OCI-LY7 (cell line): Measurements from ENCODE around the gene ACSS1. TPM values are rescaled to one million over a fixed set of nuclear protein-coding genes. Genes with fewer than 3 reads are reported as not detected.

ENCODE experiments used
- BruUV-seq: library from RNA; stranded (reverse); fragments of 400-500 nt; replicated peaks from 2 replicates; lab custom pipeline; 2021; lab: Mats Ljungman, UMichigan
- CTCF ChIA-PET: fragments of 300-600 bp; sonication (Branson Sonifier 250); formaldehyde crosslinking; loops from one replicate; lab custom pipeline; 2022; ENCODE audit warnings: antibody characterized with exemption; ENCODE audit not compliant: unreplicated experiment; lab: Charles Lee
- POLR2A ChIA-PET: fragments of 300-600 bp; sonication (Branson Sonifier 250); formaldehyde crosslinking; loops from one replicate; lab custom pipeline; 2022; ENCODE audit warnings: antibody characterized with exemption; lab: Charles Lee
- DNase-seq: peaks from one replicate; pipeline ENCODE4 v3.0.0-alpha.2; 2015; ENCODE audit warnings: low spot score
- H2AFZ ChIP-seq: fragments of 200-600 bp; sonication (generic), shearing (Covaris generic); 2 replicates; pipeline ENCODE4 v1.6.1; 2014; ENCODE audit warnings: mild to moderate bottlenecking, antibody characterized with exemption, low read length, moderate library complexity
- H3K27ac ChIP-seq: fragments of 200-600 bp; sonication (generic); 2 replicates; pipeline ENCODE4 v1.5.1; 2014; ENCODE audit warnings: mixed run types, low read depth, mild to moderate bottlenecking, moderate library complexity, low read length, inconsistent platforms; ENCODE audit not compliant: poor library complexity, severe bottlenecking
- H3K36me3 ChIP-seq: fragments of 200-600 bp; sonication (generic); 2 replicates; pipeline ENCODE4 v1.6.1; 2014; ENCODE audit warnings: mild to moderate bottlenecking, antibody characterized with exemption, low read length, moderate library complexity, mixed read lengths; ENCODE audit not compliant: insufficient read depth
- H3K4me1 ChIP-seq: fragments of 200-600 bp; sonication (generic); 2 replicates; pipeline ENCODE4 v1.5.1; 2014; ENCODE audit warnings: mild to moderate bottlenecking, low read length; ENCODE audit not compliant: insufficient read depth, poor library complexity, severe bottlenecking
- H3K4me2 ChIP-seq: fragments of 200-600 bp; sonication (generic); 2 replicates; pipeline ENCODE4 v1.6.1; 2014; ENCODE audit warnings: mild to moderate bottlenecking, low read length
- H3K4me3 ChIP-seq: fragments of 200-600 bp; sonication (generic); 2 replicates; pipeline ENCODE4 v1.5.1; 2014; ENCODE audit warnings: mild to moderate bottlenecking, low read depth, low read length; ENCODE audit not compliant: poor library complexity, severe bottlenecking
- H3K79me2 ChIP-seq: fragments of 200-600 bp; sonication (generic); 2 replicates; pipeline ENCODE4 v1.6.1; 2016; ENCODE audit warnings: low read depth, mild to moderate bottlenecking, low read length, moderate library complexity, mixed read lengths; ENCODE audit not compliant: insufficient read depth
- H3K9me2 ChIP-seq: fragments of 200-600 bp; sonication (generic); 2 replicates; pipeline ENCODE4 v1.6.1; 2016; ENCODE audit warnings: mild to moderate bottlenecking, low read length, mixed read lengths; ENCODE audit not compliant: insufficient read depth
- H3K9me3 ChIP-seq: fragments of 200-600 bp; sonication (generic); 2 replicates; pipeline ENCODE4 v1.6.1; 2014; ENCODE audit warnings: mild to moderate bottlenecking, mixed run types, low read length, mixed read lengths
- H4K20me1 ChIP-seq: fragments of 200-600 bp; sonication (generic); 2 replicates; pipeline ENCODE4 v1.6.1; 2014; ENCODE audit warnings: mild to moderate bottlenecking, antibody characterized with exemption, low read length, moderate library complexity, mixed read lengths; ENCODE audit not compliant: insufficient read depth
- CTCF ChIP-seq: fragments of 200-600 bp; sonication (generic); conservative IDR thresholded peaks from 2 replicates; pipeline ENCODE4 v1.5.1; 2014; ENCODE audit warnings: mild to moderate bottlenecking, antibody characterized with exemption, low read length, moderate library complexity, mixed read lengths
- EZH2phosphoT487 ChIP-seq: fragments of 200-600 bp; sonication (generic); IDR thresholded peaks from 2 replicates; pipeline ENCODE4 v1.6.1; 2018; ENCODE audit warnings: low read depth, borderline replicate concordance, mild to moderate bottlenecking, mixed run types, antibody characterized with exemption, low read length, moderate library complexity, mixed read lengths
- intact Hi-C: fragments of 100-400 bp; cut with micrococcal nuclease; formaldehyde crosslinking; loops from one replicate; pipeline ENCODE4 v1.10.0; 2022; ENCODE audit not compliant: unreplicated experiment
- total RNA-seq, 2 experiments: library from RNA; depleted of rRNA in 1 of 2; stranded (reverse); fragments of >200 nt in 1 of 2; shearing (Covaris generic) in 1 of 2; gene quantifications; 2 replicates each; pipeline ENCODE4 v1.2.3, GENCODE V29; 2014 to 2022

The ACSS1 gene
- total RNA-seq, 2 experiments from 2014 or later: 0.35 to 0.40 TPM

GRCh38 chr20:24969186-24970029, 88.5 kb downstream of the ACSS1 start:
- H3K4me1 ChIP-seq: no peaks in the 10 kb centered on the region
- H3K27ac ChIP-seq: no peak overlapping the region
- peaks cover 64% of the 10 kb centered on the region for H3K36me3 ChIP-seq
- H3K9me3 ChIP-seq: no peaks in the 10 kb centered on the region
- CTCF ChIA-PET: no interaction called here
- H4K20me1 ChIP-seq: no peaks in the 10 kb centered on the region
- BruUV-seq: no TSS peak
- intact Hi-C loops: no loop called here
- H3K4me2 ChIP-seq: no peak overlapping the region
- H2AFZ ChIP-seq: no peak overlapping the region
- no peak overlapping the region for H3K4me3 ChIP-seq
- no peaks in the 10 kb centered on the region for H3K79me2 ChIP-seq
- no peak for DNase-seq
- H3K9me2 ChIP-seq: no peaks in the 10 kb centered on the region
- no peak for TF ChIP-seq CTCF
- no peak for TF ChIP-seq EZH2phosphoT487
- POLR2A ChIA-PET: no interaction called here

- H3K4me3 ChIP-seq: no peak overlapping the region
- no peak overlapping the region for H3K27ac ChIP-seq
- BruUV-seq: no TSS peak
- H2AFZ ChIP-seq: no peak overlapping the region
- H3K4me1 ChIP-seq: no peaks in the 10 kb centered on the region
- no peak for TF ChIP-seq CTCF
- TF ChIP-seq EZH2phosphoT487: no peak
- no peaks in the 10 kb centered on the region for H3K9me2 ChIP-seq
- no peaks in the 10 kb centered on the region for H4K20me1 ChIP-seq
- H3K36me3 ChIP-seq: peaks cover 64% of the 10 kb centered on the region
- intact Hi-C loops: no loop called here
- H3K9me3 ChIP-seq: no peaks in the 10 kb centered on the region
- no peak overlapping the region for H3K4me2 ChIP-seq
- DNase-seq: no peak
- POLR2A ChIA-PET: interaction anchor here (1.0 kb wide), 1 partner anchor 8 kb away, joined by 4 read pairs; no protein-coding TSS in a partner anchor
- CTCF ChIA-PET: no interaction called here
- H3K79me2 ChIP-seq: no peaks in the 10 kb centered on the region
Observed at GRCh38 chr20:24968278-24968800, 89.6 kb downstream of the ACSS1 start.
